IPS-15b (cell line): Measurements from ENCODE around the gene VAC14.

ENCODE experiments used
- H3K27me3 ChIP-seq: one replicate; pipeline ENCODE4 v1.6.1; 2013; ENCODE audit warnings: low read length; ENCODE audit not compliant: control insufficient read depth, insufficient read depth
- H3K36me3 ChIP-seq: one replicate; pipeline ENCODE4 v1.6.1; 2013; ENCODE audit warnings: low read length; ENCODE audit not compliant: control insufficient read depth, insufficient read depth
- H3K4me1 ChIP-seq: one replicate; pipeline ENCODE4 v1.6.1; 2013; ENCODE audit warnings: mild to moderate bottlenecking, low read length; ENCODE audit not compliant: control insufficient read depth, insufficient read depth
- H3K4me3 ChIP-seq: one replicate; pipeline ENCODE4 v1.5.1; 2013; ENCODE audit warnings: low read depth, low read length
- H3K9ac ChIP-seq: one replicate; pipeline ENCODE4 v1.6.1; 2013; ENCODE audit warnings: low read depth, mild to moderate bottlenecking, low read length
- H3K9me3 ChIP-seq: one replicate; pipeline ENCODE4 v1.6.1; 2013; ENCODE audit warnings: mild to moderate bottlenecking, low read length; ENCODE audit not compliant: control insufficient read depth, insufficient read depth

The VAC14 gene

GRCh38 chr16:70756071-70756470 is 44.9 kb downstream of the VAC14 start:
- Histone ChIP-seq H3K36me3 (peaks cover 25% of the 10 kb centered on the region), H3K27me3 (no peaks in the 10 kb centered on the region), H3K9me3 (no peaks in the 10 kb centered on the region), H3K4me1 (peaks cover 9% of the 10 kb centered on the region), H3K4me3 (no peak overlapping the region), H3K9ac (no peak overlapping the region)

GRCh38 chr16:70754851-70755600 is 45.9 kb downstream of the VAC14 start:
- H3K9me3 ChIP-seq, result no peaks in the 10 kb centered on the region
- no peaks in the 10 kb centered on the region for H3K27me3 ChIP-seq
- no peak overlapping the region for H3K4me3 ChIP-seq
- peaks cover 25% of the 10 kb centered on the region for H3K36me3 ChIP-seq
- H3K9ac ChIP-seq, result no peak overlapping the region
- H3K4me1 ChIP-seq, result peaks cover 3% of the 10 kb centered on the region

GRCh38 chr16:70754371-70754770 is 46.6 kb downstream of the VAC14 start:
- Histone ChIP-seq H3K9me3 (no peaks in the 10 kb centered on the region), H3K36me3 (peaks cover 25% of the 10 kb centered on the region), H3K4me3 (no peak overlapping the region), H3K4me1 (no peaks in the 10 kb centered on the region), H3K27me3 (no peaks in the 10 kb centered on the region), H3K9ac (no peak overlapping the region)

- no peak overlapping the region for H3K9ac ChIP-seq
- H3K4me1 ChIP-seq, result no peaks in the 10 kb centered on the region
- no peak overlapping the region for H3K4me3 ChIP-seq
- H3K9me3 ChIP-seq, result no peaks in the 10 kb centered on the region
- peaks cover 23% of the 10 kb centered on the region for H3K36me3 ChIP-seq
- H3K27me3 ChIP-seq, result no peaks in the 10 kb centered on the region
Measured at GRCh38 chr16:70753694-70754325, 47.1 kb downstream of the VAC14 start.

GRCh38 chr16:70753228-70753627 is 47.7 kb downstream of the VAC14 start:
- no peak overlapping the region for H3K4me3 ChIP-seq
- H3K4me1 ChIP-seq, result no peaks in the 10 kb centered on the region
- no peaks in the 10 kb centered on the region for H3K27me3 ChIP-seq
- no peaks in the 10 kb centered on the region for H3K9me3 ChIP-seq
- H3K36me3 ChIP-seq, result peaks cover 18% of the 10 kb centered on the region
- no peak overlapping the region for H3K9ac ChIP-seq

- H3K9me3 ChIP-seq, result no peaks in the 10 kb centered on the region
- H3K4me3 ChIP-seq, result no peak overlapping the region
- no peaks in the 10 kb centered on the region for H3K4me1 ChIP-seq
- peaks cover 13% of the 10 kb centered on the region for H3K36me3 ChIP-seq
- no peaks in the 10 kb centered on the region for H3K27me3 ChIP-seq
- no peak overlapping the region for H3K9ac ChIP-seq
Measured at GRCh38 chr16:70752426-70752825, 48.5 kb downstream of the VAC14 start.

GRCh38 chr16:70751593-70751992 is 49.4 kb downstream of the VAC14 start:
- H3K27me3 ChIP-seq, result no peaks in the 10 kb centered on the region
- no peak overlapping the region for H3K4me3 ChIP-seq
- no peaks in the 10 kb centered on the region for H3K9me3 ChIP-seq
- no peaks in the 10 kb centered on the region for H3K4me1 ChIP-seq
- H3K9ac ChIP-seq, result no peak overlapping the region
- H3K36me3 ChIP-seq, result peaks cover 8% of the 10 kb centered on the region

GRCh38 chr16:70750893-70751467 is 50.0 kb downstream of the VAC14 start:
- Histone ChIP-seq H3K9ac (no peak overlapping the region), H3K4me3 (no peak overlapping the region), H3K27me3 (no peaks in the 10 kb centered on the region), H3K4me1 (no peaks in the 10 kb centered on the region), H3K9me3 (no peaks in the 10 kb centered on the region), H3K36me3 (peaks cover 4% of the 10 kb centered on the region)

GRCh38 chr16:70749681-70750601 is 51.0 kb downstream of the VAC14 start:
- Histone ChIP-seq H3K4me3 (no peak overlapping the region), H3K27me3 (no peaks in the 10 kb centered on the region), H3K4me1 (no peaks in the 10 kb centered on the region), H3K36me3 (peaks cover 4% of the 10 kb centered on the region), H3K9me3 (no peaks in the 10 kb centered on the region), H3K9ac (no peak overlapping the region)

GRCh38 chr16:70749006-70749678 is 51.8 kb downstream of the VAC14 start:
- Histone ChIP-seq H3K36me3 (peaks cover 9% of the 10 kb centered on the region), H3K4me3 (no peak overlapping the region), H3K9me3 (no peaks in the 10 kb centered on the region), H3K27me3 (no peaks in the 10 kb centered on the region), H3K4me1 (no peaks in the 10 kb centered on the region), H3K9ac (no peak overlapping the region)
